Measurements from ENCODE around the gene STAT4. TPM values are rescaled to one million over a fixed set of nuclear protein-coding genes. Genes with fewer than 3 reads are reported as not detected.

STAT4 gene
- total and polyA plus RNA-seq, 4 donors, result 2.5 to 11.5 (median 5.6) TPM

DNA sequence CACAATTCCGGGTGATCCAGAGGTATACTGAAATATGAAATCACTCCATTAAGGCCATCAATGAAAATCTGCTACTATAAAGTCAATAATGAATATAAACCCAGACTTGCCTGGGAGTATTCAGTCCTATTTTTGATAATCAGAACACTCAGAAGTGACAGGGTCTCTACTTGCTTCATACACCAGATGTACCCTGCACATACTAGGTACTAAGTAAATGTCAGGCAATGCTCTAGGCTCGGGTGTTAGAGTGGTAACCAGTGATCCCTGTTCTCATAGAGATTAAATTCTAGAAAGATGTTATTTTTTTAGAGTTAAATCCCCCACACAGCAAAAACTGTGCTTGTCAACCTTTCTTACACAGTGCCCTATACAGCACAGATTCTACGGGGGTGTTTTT lies 149.2 kb downstream of the STAT4 start:
- no peak overlapping the region for H3K27ac ChIP-seq (ENCODE audit: low read depth in 1 of 2, low read length in 1 of 2)
- 88% methylated on average over 3 of the region's 3 CpGs for WGBS, 2 donors
- H3K36me3 ChIP-seq (ENCODE audit: control insufficient read depth in 4 of 4, insufficient read depth in 4 of 4, low read length in 4 of 4), result peaks cover 45 to 71% (median 60%) of the 10 kb centered on the region in 4 donors
- H3K4me1 ChIP-seq (ENCODE audit: control insufficient read depth in 5 of 5, insufficient read depth in 5 of 5, low read length in 5 of 5), result peaks cover 0 to 1% (median 0%) of the 10 kb centered on the region in 5 donors
- H3K9me3 ChIP-seq (ENCODE audit: control insufficient read depth in 4 of 4, insufficient read depth in 3 of 4, low read length in 3 of 4), result peaks cover 0 to 4% (median 0%) of the 10 kb centered on the region in 4 donors
- TF ChIP-seq, protein P1, sequence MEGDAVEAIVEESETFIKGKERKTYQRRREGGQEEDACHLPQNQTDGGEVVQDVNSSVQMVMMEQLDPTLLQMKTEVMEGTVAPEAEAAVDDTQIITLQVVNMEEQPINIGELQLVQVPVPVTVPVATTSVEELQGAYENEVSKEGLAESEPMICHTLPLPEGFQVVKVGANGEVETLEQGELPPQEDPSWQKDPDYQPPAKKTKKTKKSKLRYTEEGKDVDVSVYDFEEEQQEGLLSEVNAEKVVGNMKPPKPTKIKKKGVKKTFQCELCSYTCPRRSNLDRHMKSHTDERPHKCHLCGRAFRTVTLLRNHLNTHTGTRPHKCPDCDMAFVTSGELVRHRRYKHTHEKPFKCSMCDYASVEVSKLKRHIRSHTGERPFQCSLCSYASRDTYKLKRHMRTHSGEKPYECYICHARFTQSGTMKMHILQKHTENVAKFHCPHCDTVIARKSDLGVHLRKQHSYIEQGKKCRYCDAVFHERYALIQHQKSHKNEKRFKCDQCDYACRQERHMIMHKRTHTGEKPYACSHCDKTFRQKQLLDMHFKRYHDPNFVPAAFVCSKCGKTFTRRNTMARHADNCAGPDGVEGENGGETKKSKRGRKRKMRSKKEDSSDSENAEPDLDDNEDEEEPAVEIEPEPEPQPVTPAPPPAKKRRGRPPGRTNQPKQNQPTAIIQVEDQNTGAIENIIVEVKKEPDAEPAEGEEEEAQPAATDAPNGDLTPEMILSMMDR (IDR thresholded peaks at IDR 0.05; ENCODE audit: control extremely low read depth, extremely low read depth), result no peak
- H3K4me3 ChIP-seq, result no peak overlapping the region
- H3K9ac ChIP-seq (ENCODE audit: insufficient read depth in 1 of 2, low read length in 2 of 2), result no peak overlapping the region
- DNase-seq, result no peak
- no peak for ATAC-seq (ENCODE audit: insufficient read depth, low FRiP score)
- H3K27me3 ChIP-seq (ENCODE audit: control insufficient read depth in 3 of 3, insufficient read depth in 3 of 3, low read length in 2 of 3), result no peaks in the 10 kb centered on the region

DNA sequence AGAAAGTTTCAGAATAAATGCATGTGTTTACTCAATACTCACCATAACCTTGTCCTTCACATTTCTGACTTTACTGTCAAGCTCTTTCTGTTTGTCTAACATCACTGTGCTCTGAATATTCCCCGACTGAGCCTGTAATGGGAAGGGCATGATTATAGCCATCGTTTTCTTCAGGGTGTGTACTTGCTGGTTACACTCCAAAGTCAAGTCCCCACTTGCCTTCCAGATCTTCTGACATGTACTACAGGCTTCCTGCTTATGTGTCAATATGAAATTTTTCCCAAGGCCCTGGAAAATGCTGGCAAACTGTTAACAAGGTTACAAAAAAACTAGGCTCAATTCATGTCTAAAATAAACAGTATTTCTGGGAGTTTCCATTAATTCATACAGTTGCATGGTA lies 149.8 kb downstream of the STAT4 start:
- peaks cover 0 to 1% (median 0%) of the 10 kb centered on the region in 5 donors for H3K4me1 ChIP-seq (ENCODE audit: control insufficient read depth in 5 of 5, insufficient read depth in 5 of 5, low read length in 5 of 5)

DNA sequence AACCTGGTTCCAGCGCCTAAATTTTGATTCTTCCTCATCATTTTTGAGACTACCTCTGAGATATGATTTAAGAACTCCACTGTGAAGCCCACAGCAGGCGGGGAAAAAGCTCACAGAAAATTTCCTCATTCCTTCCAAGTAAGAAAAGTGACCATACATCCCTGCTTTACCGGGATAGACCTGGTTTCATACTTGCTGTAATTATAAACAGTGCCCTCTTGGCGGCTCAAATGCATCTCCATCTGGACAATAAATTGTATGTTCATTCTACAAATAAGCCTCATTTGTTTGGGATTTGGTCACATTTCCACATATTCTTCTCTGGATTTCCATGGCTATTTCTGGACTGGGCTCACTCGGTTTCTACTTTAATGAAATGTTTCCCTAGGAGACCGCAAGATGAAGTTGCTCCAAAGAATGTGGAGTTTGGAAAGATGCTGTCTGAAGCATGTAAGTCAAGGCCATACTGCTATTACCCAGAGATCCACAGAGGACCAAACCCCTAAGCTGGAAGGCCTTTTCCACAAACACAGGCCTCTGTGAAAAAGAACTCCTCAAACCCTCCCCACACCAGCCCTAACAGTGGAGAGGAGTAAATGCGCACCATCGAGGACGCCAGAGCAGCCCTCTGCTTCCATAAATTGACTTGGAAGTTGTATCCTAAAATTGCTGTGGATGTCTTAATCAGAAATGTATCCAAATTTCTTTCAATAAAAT lies 150.7 kb downstream of the STAT4 start:
- H3K27ac ChIP-seq (ENCODE audit: low read depth in 1 of 2, low read length in 1 of 2), result no peak overlapping the region
- ATAC-seq (ENCODE audit: insufficient read depth, low FRiP score), result no peak
- peaks cover 44 to 60% (median 51%) of the 10 kb centered on the region in 4 donors for H3K36me3 ChIP-seq (ENCODE audit: control insufficient read depth in 4 of 4, insufficient read depth in 4 of 4, low read length in 4 of 4)
- H3K4me1 ChIP-seq (ENCODE audit: control insufficient read depth in 5 of 5, insufficient read depth in 5 of 5, low read length in 5 of 5), result peaks cover 0 to 1% (median 0%) of the 10 kb centered on the region in 5 donors
- H3K9ac ChIP-seq (ENCODE audit: insufficient read depth in 1 of 2, low read length in 2 of 2), result no peak overlapping the region
- H3K27me3 ChIP-seq (ENCODE audit: control insufficient read depth in 3 of 3, insufficient read depth in 3 of 3, low read length in 2 of 3), result no peaks in the 10 kb centered on the region
- no peak overlapping the region for H3K4me3 ChIP-seq
- WGBS, 2 donors, result 90 to 91% methylated on average over 9 of the region's 9 CpGs
- no peak for DNase-seq
- TF ChIP-seq, protein P1 (IDR thresholded peaks at IDR 0.05; ENCODE audit: control extremely low read depth, extremely low read depth), result no peak
- H3K9me3 ChIP-seq (ENCODE audit: control insufficient read depth in 4 of 4, insufficient read depth in 3 of 4, low read length in 3 of 4), result peaks cover 0 to 4% (median 0%) of the 10 kb centered on the region in 4 donors

More for the DNA sequence above, 149.8 kb downstream of the STAT4 start:
- TF ChIP-seq, protein P1 (IDR thresholded peaks at IDR 0.05; ENCODE audit: control extremely low read depth, extremely low read depth), result no peak
- no peak overlapping the region for H3K4me3 ChIP-seq
- H3K36me3 ChIP-seq (ENCODE audit: control insufficient read depth in 4 of 4, insufficient read depth in 4 of 4, low read length in 4 of 4), result peaks cover 45 to 67% (median 56%) of the 10 kb centered on the region in 4 donors
- H3K27me3 ChIP-seq (ENCODE audit: control insufficient read depth in 3 of 3, insufficient read depth in 3 of 3, low read length in 2 of 3), result no peaks in the 10 kb centered on the region
- DNase-seq (no peak), ATAC-seq (ENCODE audit: insufficient read depth, low FRiP score) (no peak)
- no peak overlapping the region for H3K27ac ChIP-seq (ENCODE audit: low read depth in 1 of 2, low read length in 1 of 2)
- no peak overlapping the region for H3K9ac ChIP-seq (ENCODE audit: insufficient read depth in 1 of 2, low read length in 2 of 2)
- WGBS, 2 donors, result 58 to 78% methylated on average over 2 of the region's 2 CpGs
- H3K9me3 ChIP-seq (ENCODE audit: control insufficient read depth in 4 of 4, insufficient read depth in 3 of 4, low read length in 3 of 4), result peaks cover 0 to 4% (median 0%) of the 10 kb centered on the region in 4 donors
